ENCODE results near the gene MYO1E. TPM values are rescaled to one million over a fixed set of nuclear protein-coding genes. Genes with fewer than 3 reads are reported as not detected.

Gene MYO1E
- total RNA-seq, 1 experiment from 2014 or later = 68.8 TPM

GRCh38 chr15:59257140-59257539 lies 115.5 kb downstream of the MYO1E start:
- no peak overlapping the region for H3K9ac ChIP-seq (ENCODE audit: low read length)
- DNase-seq (no peak), ATAC-seq (no peak)
- H3K27me3 ChIP-seq (ENCODE audit: low read length) = no peaks in the 10 kb centered on the region
- no peak overlapping the region for H2AFZ ChIP-seq (ENCODE audit: low read length)
- H4K20me1 ChIP-seq (ENCODE audit: low read length) = no peaks in the 10 kb centered on the region
- no TSS peak for BruUV-seq (replicated peaks)
- H3K4me3 ChIP-seq (ENCODE audit: low read length) = no peak overlapping the region
- H3K9me2 ChIP-seq (replicated peaks; ENCODE audit: low read length) = no peaks in the 10 kb centered on the region
- peaks cover 6% of the 10 kb centered on the region; the same call in 1 of the 2 replicates for H3K36me3 ChIP-seq (ENCODE audit: low read depth, low read length)
- no peaks in the 10 kb centered on the region for H3K9me3 ChIP-seq (ENCODE audit: low read length)
- ChIA-PET CTCF (no interaction called here), POLR2A (ENCODE audit: unreplicated experiment) (no interaction called here)
- H3F3A ChIP-seq (ENCODE audit: low read length, unreplicated experiment) = no peaks in the 10 kb centered on the region
- intact Hi-C loops (cut with micrococcal nuclease) = no loop called here
- no peak overlapping the region for H3K4me2 ChIP-seq (ENCODE audit: low read length)
- H3K27ac ChIP-seq (ENCODE audit: low read length) = peak overlapping the region; percentile 26; the same call in 1 of the 2 replicates
- TF ChIP-seq EZH2phosphoT487 (IDR thresholded peaks at IDR 0.05; ENCODE audit: borderline replicate concordance, low read length) (no peak), EZH2 (IDR thresholded peaks at IDR 0.05; ENCODE audit: low read length, unreplicated experiment) (no peak), CTCF (conservative IDR thresholded peaks at IDR 0.05; ENCODE audit: low read depth, low read length) (no peak)
- H3K4me1 ChIP-seq (ENCODE audit: insufficient read depth, low read length) = peaks cover 15% of the 10 kb centered on the region; the same call in 1 of the 2 replicates
- H3K79me2 ChIP-seq (ENCODE audit: low read length) = no peaks in the 10 kb centered on the region

- no peak overlapping the region for H3K9ac ChIP-seq (ENCODE audit: low read length)
- H3K4me2 ChIP-seq (ENCODE audit: low read length) = no peak overlapping the region
- no peak overlapping the region for H2AFZ ChIP-seq (ENCODE audit: low read length)
- TF ChIP-seq EZH2phosphoT487 (IDR thresholded peaks at IDR 0.05; ENCODE audit: borderline replicate concordance, low read length) = no peak
- TF ChIP-seq EZH2 (IDR thresholded peaks at IDR 0.05; ENCODE audit: low read length, unreplicated experiment) = no peak
- no peak for TF ChIP-seq CTCF (conservative IDR thresholded peaks at IDR 0.05; ENCODE audit: low read depth, low read length)
- no peaks in the 10 kb centered on the region for H3K9me3 ChIP-seq (ENCODE audit: low read length)
- BruUV-seq (replicated peaks) = no TSS peak
- peaks cover 15% of the 10 kb centered on the region; the same call in 1 of the 2 replicates for H3K4me1 ChIP-seq (ENCODE audit: insufficient read depth, low read length)
- no peaks in the 10 kb centered on the region for H3F3A ChIP-seq (ENCODE audit: low read length, unreplicated experiment)
- ATAC-seq (no peak), DNase-seq (no peak)
- H3K27me3 ChIP-seq (ENCODE audit: low read length) = no peaks in the 10 kb centered on the region
- peak overlapping the region; percentile 26 for H3K27ac ChIP-seq (ENCODE audit: low read length)
- H3K36me3 ChIP-seq (ENCODE audit: low read depth, low read length) = peaks cover 7% of the 10 kb centered on the region; the same call in 1 of the 2 replicates
- ChIA-PET POLR2A (ENCODE audit: unreplicated experiment) (no interaction called here), CTCF (no interaction called here)
- H4K20me1 ChIP-seq (ENCODE audit: low read length) = no peaks in the 10 kb centered on the region
- H3K4me3 ChIP-seq (ENCODE audit: low read length) = no peak overlapping the region
- H3K79me2 ChIP-seq (ENCODE audit: low read length) = no peaks in the 10 kb centered on the region
- no peaks in the 10 kb centered on the region for H3K9me2 ChIP-seq (replicated peaks; ENCODE audit: low read length)
- intact Hi-C loops (cut with micrococcal nuclease) = no loop called here
Observed at GRCh38 chr15:59256482-59256881, 116.2 kb downstream of the MYO1E start.

GRCh38 chr15:59255680-59256336 lies 116.9 kb downstream of the MYO1E start:
- Histone ChIP-seq H3K79me2 (ENCODE audit: low read length) (no peaks in the 10 kb centered on the region), H3K27ac (ENCODE audit: low read length) (peak overlapping the region; percentile 70), H3K4me3 (ENCODE audit: low read length) (no peak overlapping the region), H3K9me3 (ENCODE audit: low read length) (no peaks in the 10 kb centered on the region), H3K9ac (ENCODE audit: low read length) (no peak overlapping the region), H2AFZ (ENCODE audit: low read length) (no peak overlapping the region), H3F3A (ENCODE audit: low read length, unreplicated experiment) (no peaks in the 10 kb centered on the region), H3K4me2 (ENCODE audit: low read length) (no peak overlapping the region), H4K20me1 (ENCODE audit: low read length) (no peaks in the 10 kb centered on the region), H3K4me1 (ENCODE audit: insufficient read depth, low read length) (peaks cover 15% of the 10 kb centered on the region; the same call in 1 of the 2 replicates), H3K36me3 (ENCODE audit: low read depth, low read length) (peaks cover 10% of the 10 kb centered on the region), H3K9me2 (replicated peaks; ENCODE audit: low read length) (no peaks in the 10 kb centered on the region), H3K27me3 (ENCODE audit: low read length) (no peaks in the 10 kb centered on the region)
- DNase-seq (peak; percentile 45), ATAC-seq (no peak)
- intact Hi-C loops (cut with micrococcal nuclease) = no loop called here
- ChIA-PET POLR2A (ENCODE audit: unreplicated experiment) (no interaction called here), CTCF (no interaction called here)
- BruUV-seq (replicated peaks) = no TSS peak
- no peak for TF ChIP-seq EZH2 (IDR thresholded peaks at IDR 0.05; ENCODE audit: low read length, unreplicated experiment)
- no peak for TF ChIP-seq CTCF (conservative IDR thresholded peaks at IDR 0.05; ENCODE audit: low read depth, low read length)
- TF ChIP-seq EZH2phosphoT487 (IDR thresholded peaks at IDR 0.05; ENCODE audit: borderline replicate concordance, low read length) = no peak
